Endothelial cell of umbilical vein (primary cell): Measurements from ENCODE around the gene PTPRZ1. TPM values are rescaled to one million over a fixed set of nuclear protein-coding genes. Genes with fewer than 3 reads are reported as not detected.

Experiments used
- Bru-seq: library from RNA; stranded (reverse); fragments of 400-500 nt; gene quantifications from one replicate; lab custom pipeline; 2021; lab: Mats Ljungman, UMichigan
- BruChase-seq, 2 experiments: library from RNA; stranded (reverse); fragments of 400-500 nt; gene quantifications; one replicate each; lab custom pipeline; 2021; lab: Mats Ljungman, UMichigan
- BruUV-seq: library from RNA; stranded (reverse); fragments of 400-500 nt; replicated peaks from 2 replicates; lab custom pipeline; 2021; lab: Mats Ljungman, UMichigan
- CTCF ChIA-PET: fragments of 300-600, 350-600 bp; sonication (Branson Sonifier 250); formaldehyde crosslinking; loops from one replicate; lab custom pipeline; 2021; ENCODE audit warnings: antibody characterized with exemption, inconsistent platforms; lab: Charles Lee
- POLR2A ChIA-PET: fragments of 300-600, 350-600 bp; sonication (Branson Sonifier 250); formaldehyde crosslinking; loops from one replicate; lab custom pipeline; 2021; ENCODE audit warnings: antibody characterized with exemption, inconsistent platforms; lab: Charles Lee
- DNase-seq: peaks from one replicate; pipeline ENCODE4 v3.0.0-alpha.2; 2011; ENCODE audit warnings: low read depth, low spot score
- FAIRE-seq: peaks from 2 replicates; lab custom pipeline; 2011; peaks lifted over from hg19 to GRCh38; lab: Jason Lieb, UNC
- H2AFZ ChIP-seq: 2 replicates; pipeline ENCODE4 v1.6.0; 2012; ENCODE audit warnings: low read depth, low read length, control low read depth, inconsistent platforms
- H3K27ac ChIP-seq: 2 replicates; pipeline ENCODE4 v1.5.1; 2011; ENCODE audit warnings: low read depth, mild to moderate bottlenecking, control low read depth, low read length, moderate library complexity; ENCODE audit not compliant: insufficient read depth
- H3K27me3 ChIP-seq, 2 experiments: 2 replicates each; pipeline versions ENCODE4 v1.6.0 to v1.6.1; 2011; ENCODE audit warnings: low read length in 2 of 2, mixed read lengths in 1 of 2; ENCODE audit not compliant: control insufficient read depth in 2 of 2, insufficient read depth in 2 of 2
- H3K36me3 ChIP-seq, 2 experiments: 2 replicates in 1 of 2; 3 replicates in 1 of 2; pipeline ENCODE4 v1.5.1; 2011; ENCODE audit warnings: low read length in 2 of 2, mild to moderate bottlenecking in 1 of 2, moderate library complexity in 1 of 2; ENCODE audit not compliant: control insufficient read depth in 2 of 2, insufficient read depth in 2 of 2; ENCODE audit errors: extremely low read depth in 1 of 2
- H3K4me1 ChIP-seq: 3 replicates; pipeline ENCODE4 v1.5.1; 2011; ENCODE audit warnings: mild to moderate bottlenecking, low read length; ENCODE audit not compliant: control insufficient read depth, insufficient read depth; ENCODE audit errors: extremely low read depth
- H3K4me2 ChIP-seq: 2 replicates; pipeline ENCODE4 v1.6.1; 2011; ENCODE audit warnings: low read length, control low read depth, mixed read lengths; ENCODE audit not compliant: insufficient read depth
- H3K4me3 ChIP-seq, 3 experiments: fragments of 200-600 bp in 1 of 3; sonication (generic), shearing (Covaris generic) in 1 of 3; replicated peaks in 1 of 3; 2 replicates each; pipeline ENCODE4 v1.5.1; 2011 to 2016; ENCODE audit warnings: control low read depth in 3 of 3, low read length in 3 of 3, mild to moderate bottlenecking in 2 of 3, inconsistent platforms in 1 of 3, low read depth in 1 of 3, moderate library complexity in 1 of 3; ENCODE audit not compliant: insufficient read depth in 1 of 3
- H3K79me2 ChIP-seq: 2 replicates; pipeline ENCODE4 v1.6.0; 2012; ENCODE audit warnings: low read length, inconsistent platforms; ENCODE audit not compliant: control insufficient read depth, insufficient read depth
- H3K9ac ChIP-seq: replicated peaks from 2 replicates; pipeline ENCODE3; 2011; ENCODE audit warnings: low read length, control low read depth; ENCODE audit not compliant: insufficient read depth; ENCODE audit errors: extremely low read depth
- H3K9me1 ChIP-seq: replicated peaks from 3 replicates; pipeline ENCODE4 v1.6.0; 2011; ENCODE audit warnings: mild to moderate bottlenecking, low read length; ENCODE audit not compliant: control insufficient read depth, insufficient read depth; ENCODE audit errors: extremely low read depth
- H3K9me3 ChIP-seq: replicated peaks from 2 replicates; pipeline ENCODE4 v1.5.1; 2012; ENCODE audit warnings: low read length, inconsistent platforms; ENCODE audit not compliant: control insufficient read depth, insufficient read depth
- H4K20me1 ChIP-seq: replicated peaks from 2 replicates; pipeline ENCODE3; 2011; ENCODE audit warnings: mild to moderate bottlenecking, low read length; ENCODE audit not compliant: control insufficient read depth, insufficient read depth; ENCODE audit errors: extremely low read depth
- CTCF ChIP-seq, 2 donors: IDR thresholded peaks; 1 replicate in 1 of 2; 2 replicates in 1 of 2; pipeline ENCODE4 v1.5.1; 2011; ENCODE audit warnings: low read length in 2 of 2, mild to moderate bottlenecking in 2 of 2, moderate library complexity in 2 of 2, control low read depth in 1 of 2, inconsistent platforms in 1 of 2, low read depth in 1 of 2; ENCODE audit not compliant: insufficient read depth in 1 of 2; ENCODE audit errors: extremely low read depth in 1 of 2
- EZH2 ChIP-seq: IDR thresholded peaks from 2 replicates; pipeline ENCODE4 v1.6.1; 2012; ENCODE audit warnings: borderline replicate concordance, low read depth, mild to moderate bottlenecking, moderate library complexity, low read length, inconsistent platforms; ENCODE audit not compliant: severe bottlenecking
- FOS ChIP-seq: IDR thresholded peaks from 2 replicates; pipeline ENCODE4 v1.6.1; 2011; ENCODE audit warnings: mild to moderate bottlenecking, low read length, moderate library complexity, borderline replicate concordance; ENCODE audit not compliant: insufficient read depth
- GATA2 ChIP-seq: IDR thresholded peaks from 2 replicates; pipeline ENCODE4 v1.7.0; 2011; ENCODE audit warnings: low read depth, mild to moderate bottlenecking, moderate library complexity, mixed read lengths, low read length; ENCODE audit not compliant: insufficient read length, insufficient read depth
- JUN ChIP-seq: IDR thresholded peaks from 2 replicates; pipeline ENCODE4 v1.6.1; 2011; ENCODE audit warnings: borderline replicate concordance, low read depth; ENCODE audit not compliant: insufficient read length, insufficient read depth
- MAX ChIP-seq: IDR thresholded peaks from 2 replicates; pipeline ENCODE4 v1.6.1; 2011; ENCODE audit not compliant: insufficient read depth, insufficient read length
- MYC ChIP-seq: IDR thresholded peaks from one replicate; pipeline ENCODE4 v1.6.1; 2011; ENCODE audit warnings: mild to moderate bottlenecking, low read depth, low read length
- POLR2A ChIP-seq: IDR thresholded peaks from 2 replicates; pipeline ENCODE4 v1.6.1; 2012; ENCODE audit warnings: low read depth, mild to moderate bottlenecking, control low read depth, low read length
- POLR2AphosphoS5 ChIP-seq: IDR thresholded peaks from 2 replicates; pipeline ENCODE4 v1.6.1; 2012; ENCODE audit warnings: low read depth, mild to moderate bottlenecking, control low read depth, low read length, moderate library complexity; ENCODE audit not compliant: insufficient read depth
- dilution Hi-C: fragments of 300-500 bp; cut with MboI; formaldehyde crosslinking; loops from one replicate; pipeline ENCODE4 v1.15.0; 2019; ENCODE audit warnings: low sequenced_read_pairs; ENCODE audit not compliant: extremely low pct_ligation_motif_present
- intact Hi-C: fragments of 100-400 bp; cut with micrococcal nuclease; formaldehyde crosslinking; loops from one replicate; pipeline ENCODE4 v1.10.0; 2022
- long read RNA-seq: library from polyadenylated mRNA; stranded (forward); transcript quantifications from one replicate; pipeline ENCODE4 v2.0.0, GENCODE V29; 2021
- polyA minus RNA-seq, 3 experiments: library from RNA; depleted of rRNA, polyadenylated mRNA; stranded (reverse); fragments of >200 nt; gene quantifications; 1 replicate in 1 of 3; 2 replicates in 2 of 3; pipeline ENCODE4 v1.2.3, GENCODE V29; 2011
- polyA plus RNA-seq, 4 experiments: library from polyadenylated mRNA; depleted of rRNA in 3 of 4; stranded (reverse) in 3 of 4; unstranded in 1 of 4; fragments of >200 nt; gene quantifications; 2 replicates each; pipeline versions ENCODE4 v1.2.1 to v1.2.3, GENCODE V29; 2011 to 2012; ENCODE audit warnings: missing spikeins in 1 of 4
- total RNA-seq: library from RNA; stranded (reverse); gene quantifications from 2 replicates; pipeline ENCODE4 v1.2.3, GENCODE V29; 2021

The PTPRZ1 gene
- total RNA-seq: not detected in 2 replicates
- polyA plus RNA-seq: 0.07 and 0.11 TPM in 2 replicates
- not detected in 2 replicates for polyA plus RNA-seq (2011; cell fraction: cytosol; rRNA removed)
- polyA plus RNA-seq (2011; cell fraction: nucleus; rRNA removed): not detected in 2 replicates
- polyA plus RNA-seq (2012): not detected in 2 replicates
- polyA minus RNA-seq: not detected in 2 replicates
- not detected for polyA minus RNA-seq (2011; cell fraction: cytosol; rRNA and poly(A)+ RNA removed)
- polyA minus RNA-seq (2011; cell fraction: nucleus; rRNA and poly(A)+ RNA removed): not detected in 2 replicates
- percentile 2 among the genes with signal in this experiment for Bru-seq, nascent RNA
- percentile 6 among the genes with signal in this experiment for BruChase-seq, experiment 1, labeled RNA remaining after a 6-hour chase
- BruChase-seq, experiment 2, labeled RNA remaining after a 2-hour chase: percentile 4 among the genes with signal in this experiment
- long read RNA-seq: 0 reads

- peak within 1 kb of the TSS; percentile 95 for H3K4me2 ChIP-seq
- H3K9me3 ChIP-seq: no peaks in the 10 kb centered on the region
- no TSS peak for BruUV-seq
- FAIRE-seq (peak; percentile 63), DNase-seq (no peak)
- POLR2A ChIA-PET: no interaction called here
- H2AFZ ChIP-seq: peak within 1 kb of the TSS; percentile 95
- peak within 1 kb of the TSS; percentile 43 to 81 (median 69) for H3K4me3 ChIP-seq
- no peaks in the 10 kb centered on the region for H3K36me3 ChIP-seq
- peak within 1 kb of the TSS; percentile 3 for H3K9ac ChIP-seq
- peak; percentile 91 for TF ChIP-seq EZH2
- no peak for TF ChIP-seq MYC
- dilution Hi-C loops (no loop called here), intact Hi-C loops (no loop called here)
- H3K4me1 ChIP-seq: peaks cover 9% of the 10 kb centered on the region
- peaks cover 20 to 71% of the 10 kb centered on the region in 2 experiments for H3K27me3 ChIP-seq
- H3K79me2 ChIP-seq: no peaks in the 10 kb centered on the region
- H3K9me1 ChIP-seq: no peaks in the 10 kb centered on the region
- CTCF ChIA-PET: interaction anchor here (1.6 to 4.3 kb wide), 2 partner anchors 122 to 506 kb away, joined by 7 to 31 read pairs; no protein-coding TSS in a partner anchor
- no peaks in the 10 kb centered on the region for H4K20me1 ChIP-seq
- H3K27ac ChIP-seq: no peak within 1 kb of the TSS
Observed at GRCh38 chr7:121872831-121873288, at the start of gene PTPRZ1. TSS of gene PTPRZ1 (plus strand) at chr7:121873161. CDS start at chr7:121873500, 339 bp downstream.

- FAIRE-seq (peak; percentile 28), DNase-seq (no peak)
- Histone ChIP-seq H3K9me3 (no peaks in the 10 kb centered on the region), H4K20me1 (no peaks in the 10 kb centered on the region), H3K9ac (no peak overlapping the region), H3K79me2 (no peaks in the 10 kb centered on the region), H3K4me1 (no peaks in the 10 kb centered on the region), H3K4me3 (no peak overlapping the region), H3K36me3 (no peaks in the 10 kb centered on the region), H3K9me1 (no peaks in the 10 kb centered on the region), H3K27me3 (no peaks in the 10 kb centered on the region), H3K4me2 (no peak overlapping the region), H2AFZ (no peak overlapping the region), H3K27ac (no peak overlapping the region)
- dilution Hi-C loops: no loop called here
- CTCF ChIA-PET: interaction anchor here (1.0 kb wide), 1 partner anchor 10 kb away, joined by 3 read pairs; no protein-coding TSS in a partner anchor
- POLR2A ChIA-PET: no interaction called here
- no peak for TF ChIP-seq MAX
- no peak for TF ChIP-seq POLR2A
- TF ChIP-seq EZH2: no peak
- TF ChIP-seq MYC: no peak
- no peak for TF ChIP-seq POLR2AphosphoS5
- no peak for TF ChIP-seq GATA2
- TF ChIP-seq JUN: no peak
- no peak for TF ChIP-seq CTCF (IDR thresholded peaks at IDR 0.05; ENCODE audit: extremely low read depth in 1 of 2, insufficient read depth in 1 of 2, low read depth in 1 of 2, low read length in 2 of 2)
- TF ChIP-seq FOS: no peak
- BruUV-seq: no TSS peak
- intact Hi-C loops: no loop called here
Observed at GRCh38 chr7:121824276-121824675, 48.7 kb upstream of the PTPRZ1 start.
